Measurements from ENCODE around the gene FAM20A. TPM values are rescaled to one million over a fixed set of nuclear protein-coding genes. Genes with fewer than 3 reads are reported as not detected.

The FAM20A gene
- total and polyA plus RNA-seq, 2 of the 8 experiments (the other 6 are each of a cell fraction or from before 2014, with no cell fraction given) = 3.6 to 11.9 TPM

DNA sequence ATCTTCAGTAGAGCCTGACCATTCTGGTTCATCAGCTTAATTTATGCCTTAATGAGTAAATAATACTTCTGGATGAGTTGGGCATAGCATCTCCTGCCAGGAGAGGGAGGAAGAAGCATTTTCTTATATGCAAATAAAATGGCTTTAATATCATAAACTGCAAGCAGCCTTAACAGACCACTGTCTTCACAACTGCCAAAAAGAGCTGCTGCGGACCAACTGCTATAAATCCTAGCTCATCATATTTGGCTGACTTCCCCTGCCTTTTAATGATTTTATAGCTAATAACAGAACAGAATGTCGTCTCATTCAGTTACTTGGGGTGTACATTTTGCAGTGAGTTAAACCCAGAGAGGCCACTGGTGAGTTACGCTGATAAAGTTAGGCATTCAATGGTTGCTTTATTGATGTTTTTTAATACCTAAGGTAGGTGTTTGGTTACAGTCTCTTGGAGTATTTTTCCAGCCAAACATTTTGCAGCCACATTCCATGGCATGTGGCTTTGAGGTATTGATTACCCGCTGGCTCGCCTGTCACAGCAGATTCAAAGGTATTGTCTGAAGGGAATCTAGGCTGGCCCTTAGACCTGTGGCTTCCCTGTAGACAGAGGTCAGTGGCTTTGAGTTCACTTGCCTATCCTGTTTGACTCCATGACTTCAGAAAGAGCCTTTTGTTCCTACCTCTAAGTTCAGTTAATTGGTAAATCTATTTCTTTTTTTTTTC is 16.4 kb downstream of the FAM20A start:
- no peak overlapping the region for H3K14ac ChIP-seq (ENCODE audit: insufficient read length)
- no peak overlapping the region for H4K8ac ChIP-seq (ENCODE audit: extremely low read depth, insufficient read depth, low read length)
- H3K79me1 ChIP-seq (ENCODE audit: low read depth, low read length) = no peaks in the 10 kb centered on the region
- H2BK120ac ChIP-seq (replicated peaks; ENCODE audit: low read depth, low read length) = no peak overlapping the region
- peaks cover 0 to 21% (median 5%) of the 10 kb centered on the region in 4 experiments; a peak in 3 of 8 replicates for H3K36me3 ChIP-seq (ENCODE audit: control insufficient read depth in 2 of 4, insufficient read depth in 4 of 4, low read length in 3 of 4)
- H3K56ac ChIP-seq (replicated peaks; ENCODE audit: insufficient read length, low read depth, low read length) = no peak overlapping the region
- TF ChIP-seq CBX8 (IDR thresholded peaks at IDR 0.05; ENCODE audit: borderline replicate concordance, low read depth, low read length) = no peak
- no peak overlapping the region for H4K91ac ChIP-seq (replicated peaks; ENCODE audit: insufficient read length, low read length)
- DNase-seq (ENCODE audit: low read depth in 1 of 2, low spot score in 2 of 2) (no peak), FAIRE-seq (no peak)
- H3K27ac ChIP-seq (ENCODE audit: low read depth, low read length) = no peak overlapping the region
- ChIA-PET CTCF (ENCODE audit: partially characterized antibody) (interaction anchor here (1.1 to 1.3 kb wide), 3 partner anchors 16 to 112 kb away, joined by 3 to 4 read pairs (median 3); no protein-coding TSS in a partner anchor), POLR2A (ENCODE audit: partially characterized antibody) (no interaction called here)
- no peak overlapping the region for H3K4me3 ChIP-seq (ENCODE audit: extremely low read depth in 1 of 4, insufficient read depth in 2 of 4, low read depth in 3 of 4, low read length in 4 of 4)
- no peak overlapping the region for H2AK5ac ChIP-seq (ENCODE audit: low read depth, low read length)
- no peaks in the 10 kb centered on the region for H3K79me2 ChIP-seq (ENCODE audit: control insufficient read depth in 1 of 2, insufficient read depth in 2 of 2, low read length in 2 of 2)
- no peak overlapping the region for H2BK20ac ChIP-seq (ENCODE audit: low read length)
- 90% methylated on average over 5 of the region's 5 CpGs; no CpG with 5 or more reads in 1 of the 2 experiments for WGBS, 2 experiments (ENCODE audit: extremely low coverage in 1 of 2, insufficient coverage in 1 of 2, insufficient read length in 1 of 2, insufficient replicate concordance in 2 of 2, low coverage in 1 of 2, low lambda C conversion rate in 2 of 2, missing lambda C conversion rate in 1 of 2)
- no peak overlapping the region for H2BK15ac ChIP-seq (ENCODE audit: low read length)
- no peak overlapping the region for H3K9ac ChIP-seq (replicated peaks in 1 of 4; ENCODE audit: extremely low read depth in 1 of 4, low read depth in 3 of 4, low read length in 3 of 4)
- H3K4ac ChIP-seq (replicated peaks; ENCODE audit: insufficient read length, low read depth, low read length) = no peak overlapping the region
- peaks cover 0 to 2% (median under 1%) of the 10 kb centered on the region in 4 experiments; a peak in 2 of 7 replicates for H3K4me1 ChIP-seq (replicated peaks in 1 of 4; ENCODE audit: control insufficient read depth in 3 of 4, insufficient read depth in 4 of 4, low read length in 3 of 4)
- no peaks in the 10 kb centered on the region for H3K23me2 ChIP-seq (ENCODE audit: low read depth, low read length)
- no peak overlapping the region for H2AFZ ChIP-seq (ENCODE audit: low read length)
- no peak overlapping the region for H3K23ac ChIP-seq (ENCODE audit: insufficient read length)
- peaks cover 0 to 6% of the 10 kb centered on the region in 2 experiments; a peak in 1 of 4 replicates for H3K9me3 ChIP-seq (ENCODE audit: insufficient read depth in 2 of 2, low read depth in 1 of 2, low read length in 1 of 2)
- H4K5ac ChIP-seq (ENCODE audit: insufficient read length, low read depth, low read length) = no peak overlapping the region
- H4K20me1 ChIP-seq (replicated peaks in 1 of 2; ENCODE audit: control insufficient read depth in 1 of 2, insufficient read depth in 2 of 2, low read length in 2 of 2) = no peaks in the 10 kb centered on the region
- H2BK12ac ChIP-seq (ENCODE audit: low read depth, low read length) = no peak overlapping the region
- no peak overlapping the region for H2BK5ac ChIP-seq (ENCODE audit: low read depth, low read length)
- no peak overlapping the region for H3K18ac ChIP-seq (ENCODE audit: extremely low read depth, low read length)
- no peaks in the 10 kb centered on the region for H3K27me3 ChIP-seq (replicated peaks in 1 of 4; ENCODE audit: control insufficient read depth in 3 of 4, extremely low read depth in 1 of 4, insufficient read depth in 3 of 4, low read length in 3 of 4)
- no peak overlapping the region for H3K4me2 ChIP-seq (ENCODE audit: insufficient read depth in 1 of 2, low read depth in 2 of 2, low read length in 2 of 2)
